A549 (cell line): ENCODE results near the gene TJP1. TPM values are rescaled to one million over a fixed set of nuclear protein-coding genes. Genes with fewer than 3 reads are reported as not detected.
A peak's percentile ranks its signal among the peaks of the same experiment; 100 is the strongest.

Source experiments
- ATAC-seq, 2 experiments: fragments of 200-7000 bp in 1 of 2; fragments of >200 bp in 1 of 2; cut with Nextera tagmentation in 1 of 2; cut with Tn5 transposase in 1 of 2; 3 replicates each; pipeline versions ENCODE4 v1.8.0 to v1.9.1; 2018 to 2020; ENCODE audit warnings: mild to moderate bottlenecking in 1 of 2, moderate library complexity in 1 of 2
- CTCF ChIA-PET: fragments of 300-600 bp; sonication (Branson Sonifier 250); formaldehyde crosslinking; extraction: SDS; loops from one replicate; lab custom pipeline; 2021; ENCODE audit warnings: antibody characterized with exemption, inconsistent platforms; lab: Yijun Ruan, JAX
- POLR2A ChIA-PET: fragments of 350-600 bp; formaldehyde crosslinking; extraction: SDS; loops from one replicate; lab custom pipeline; 2021; ENCODE audit warnings: antibody characterized with exemption, inconsistent platforms; lab: Yijun Ruan, JAX
- DNase-seq, 2 experiments: peaks; one replicate each; pipeline versions ENCODE4 v3.0.0 to v3.0.0-alpha.2; 2011 to 2016; ENCODE audit warnings: low read depth in 1 of 2, low spot score in 1 of 2
- FAIRE-seq: peaks from 2 replicates; lab custom pipeline; 2011; peaks lifted over from hg19 to GRCh38; lab: Jason Lieb, UNC
- H3K27ac ChIP-seq, 2 experiments: fragments of >200 bp; sonication (Bioruptor Twin); formaldehyde crosslinking; 3 replicates each; pipeline ENCODE4 v1.5.1; 2016 to 2017
- H3K4me1 ChIP-seq: fragments of >200 bp; sonication (Bioruptor Twin); formaldehyde crosslinking; 3 replicates; pipeline ENCODE4 v1.6.1; 2016
- H3K4me2 ChIP-seq: fragments of >200 bp; sonication (Bioruptor Twin); formaldehyde crosslinking; 3 replicates; pipeline ENCODE4 v1.6.1; 2016
- H3K4me3 ChIP-seq: fragments of >200 bp; sonication (Bioruptor Twin); formaldehyde crosslinking; 3 replicates; pipeline ENCODE4 v1.5.1; 2016
- H3K9me3 ChIP-seq: fragments of >200 bp; sonication (Bioruptor Twin); formaldehyde crosslinking; 3 replicates; pipeline ENCODE4 v1.6.1; 2016
- CEBPB ChIP-seq, 2 experiments: fragments of >200 bp in 1 of 2; sonication (Bioruptor Twin) in 1 of 2; formaldehyde crosslinking in 1 of 2; IDR thresholded peaks; 2 replicates each; pipeline ENCODE4 v1.6.1; 2012 to 2016
- CHD2 ChIP-seq: fragments of 150-350 bp; IDR thresholded peaks from 2 replicates; pipeline ENCODE4 v1.6.1; 2014; ENCODE audit warnings: low read length; ENCODE audit not compliant: partially characterized antibody
- CHD4 ChIP-seq: fragments of 200-600 bp; sonication (generic); IDR thresholded peaks from 2 replicates; pipeline ENCODE4 v1.6.1; 2016; ENCODE audit warnings: antibody characterized with exemption, mild to moderate bottlenecking, borderline replicate concordance
- CTCF ChIP-seq: fragments of >200 bp; sonication (Bioruptor Twin); formaldehyde crosslinking; IDR thresholded peaks from 3 replicates; pipeline ENCODE4 v1.5.1; 2016
- EHMT2 ChIP-seq: fragments of 200-600 bp; sonication (generic); IDR thresholded peaks from 2 replicates; pipeline ENCODE4 v1.6.1; 2016; ENCODE audit warnings: antibody characterized with exemption, low read depth, mild to moderate bottlenecking, moderate library complexity
- EP300 ChIP-seq, 2 experiments: fragments of >200 bp; sonication (Bioruptor Twin); formaldehyde crosslinking; IDR thresholded peaks; 2 replicates in 1 of 2; 3 replicates in 1 of 2; pipeline ENCODE4 v1.6.1; 2016 to 2017
- FOSB ChIP-seq: fragments of 250-450 bp; sonication (Bioruptor Pico); IDR thresholded peaks from 2 replicates; pipeline ENCODE4 v1.5.0; 2020; ENCODE audit warnings: mild to moderate bottlenecking, moderate library complexity
- FOSL2 ChIP-seq, 2 experiments: fragments of 450-650 bp in 1 of 2; fragments of >200 bp in 1 of 2; sonication (Bioruptor Twin) in 1 of 2; formaldehyde crosslinking; IDR thresholded peaks; 2 replicates each; pipeline versions ENCODE4 v1.5.0 to v1.6.1; 2016 to 2020; ENCODE audit warnings: mild to moderate bottlenecking in 1 of 2, moderate library complexity in 1 of 2
- HOXA7 ChIP-seq: fragments of 250-450 bp; sonication (Bioruptor Pico); IDR thresholded peaks from 2 replicates; pipeline ENCODE4 v1.5.0; 2020; ENCODE audit warnings: mild to moderate bottlenecking, moderate library complexity
- HOXB13 ChIP-seq: fragments of 250-450 bp; sonication (Bioruptor Pico); IDR thresholded peaks from 2 replicates; pipeline ENCODE4 v1.5.0; 2020; ENCODE audit warnings: low read depth, mild to moderate bottlenecking, moderate library complexity
- HOXB5 ChIP-seq: fragments of 250-450 bp; sonication (Bioruptor Pico); IDR thresholded peaks from 2 replicates; pipeline ENCODE4 v1.5.0; 2020; ENCODE audit warnings: mild to moderate bottlenecking, moderate library complexity
- JUN ChIP-seq, 2 experiments: fragments of >200 bp; sonication (Bioruptor Twin); formaldehyde crosslinking; IDR thresholded peaks; 2 replicates in 1 of 2; 3 replicates in 1 of 2; pipeline ENCODE4 v1.6.1; 2016 to 2017
- MAFK ChIP-seq: fragments of 450-650 bp; IDR thresholded peaks from 2 replicates; pipeline ENCODE4 v1.6.1; 2014; ENCODE audit not compliant: partially characterized antibody
- NPAS2 ChIP-seq: fragments of 250-450 bp; sonication (Bioruptor Pico); IDR thresholded peaks from 2 replicates; pipeline ENCODE4 v1.8.0; 2022; ENCODE audit warnings: mild to moderate bottlenecking, moderate library complexity, borderline replicate concordance
- PHF8 ChIP-seq: fragments of 200-600 bp; sonication (generic); IDR thresholded peaks from 2 replicates; pipeline ENCODE4 v1.6.1; 2016; ENCODE audit warnings: low read depth, mild to moderate bottlenecking, antibody characterized with exemption, moderate library complexity, borderline replicate concordance
- POLR2A ChIP-seq: IDR thresholded peaks from 2 replicates; pipeline ENCODE4 v1.6.1; 2012; ENCODE audit warnings: mild to moderate bottlenecking, low read length
- RAD21 ChIP-seq, 2 experiments: fragments of >200 bp in 1 of 2; sonication (Bioruptor Twin) in 1 of 2; formaldehyde crosslinking in 1 of 2; IDR thresholded peaks in 1 of 2; conservative IDR thresholded peaks in 1 of 2; 2 replicates in 1 of 2; 3 replicates in 1 of 2; pipeline ENCODE4 v1.6.1; 2012 to 2018; ENCODE audit warnings: inconsistent platforms in 1 of 2
- RFX5 ChIP-seq: fragments of 450-650 bp; IDR thresholded peaks from 2 replicates; pipeline ENCODE4 v1.7.1; 2014; ENCODE audit warnings: antibody characterized with exemption, mild to moderate bottlenecking, moderate library complexity
- SMC3 ChIP-seq: fragments of >200 bp; sonication (Bioruptor Twin); formaldehyde crosslinking; IDR thresholded peaks from 3 replicates; pipeline ENCODE4 v1.6.1; 2018; ENCODE audit warnings: inconsistent platforms
- TFCP2L1 ChIP-seq: fragments of 250-450 bp; sonication (Bioruptor Pico); IDR thresholded peaks from 2 replicates; pipeline ENCODE4 v1.5.0; 2021; ENCODE audit warnings: mild to moderate bottlenecking
- WGBS: methylation state at CpG from one replicate; pipeline ENCODE4 v1.1.6; 2017; ENCODE audit errors: missing lambda C conversion rate; 5-methylcytosine and 5-hydroxymethylcytosine counted together
- polyA plus RNA-seq, 4 experiments: library from polyadenylated mRNA; depleted of rRNA in 3 of 4; stranded (reverse); fragments of >200 nt; fragmentation: RNase III in 1 of 4; extraction: RNeasy Plus Mini Kit Qiagen cat#74134 plus additional on column Dnase treatment in 1 of 4; gene quantifications; 2 replicates in 3 of 4; 3 replicates in 1 of 4; pipeline ENCODE4 v1.2.3, GENCODE V29; 2011 to 2017
- TF ChIP-seq, protein P1 (sequence below): IDR thresholded peaks from 2 replicates; pipeline ENCODE4 v1.6.1; 2012
- TF ChIP-seq, protein P2 (sequence below): IDR thresholded peaks from 2 replicates; pipeline ENCODE4 v1.6.1; 2012; ENCODE audit warnings: low read depth, borderline replicate concordance
- TF ChIP-seq, protein P3 (sequence below): fragments of >200 bp; sonication (Bioruptor Twin); formaldehyde crosslinking; IDR thresholded peaks from 3 replicates; pipeline ENCODE4 v1.6.1; 2016
- TF ChIP-seq, protein P4 (sequence below): IDR thresholded peaks from 2 replicates; pipeline ENCODE4 v1.6.1; 2012

TJP1 gene
- polyA plus RNA-seq, 2 of the 4 experiments (the other 2 are of a cell fraction) = 55.0 to 179 TPM

DNA sequence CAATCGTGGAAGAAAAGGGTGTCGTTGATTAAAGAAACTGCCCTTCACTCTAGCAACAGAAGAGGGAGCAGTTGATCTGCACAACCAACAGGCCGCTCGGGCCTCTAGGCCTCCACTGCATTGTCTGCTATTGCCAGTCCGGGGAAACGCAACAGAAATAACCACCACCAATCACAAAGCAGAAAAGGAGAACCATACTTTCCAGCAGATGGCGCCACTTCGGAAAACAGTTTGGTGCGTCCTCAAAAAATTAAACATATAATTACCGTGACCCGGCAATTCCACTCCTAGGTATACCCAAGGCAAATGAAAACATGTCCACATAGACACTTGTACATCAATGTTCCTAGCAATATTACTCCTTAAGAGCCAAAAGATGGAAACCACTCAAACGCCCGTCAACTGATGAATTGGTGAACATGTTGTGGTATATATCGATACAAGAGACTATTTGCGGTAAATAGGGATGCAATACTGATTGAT lies 154.1 kb downstream of the TJP1 start:
- Histone ChIP-seq H3K4me1 (peaks cover 38% of the 10 kb centered on the region), H3K27ac (peak overlapping the region; percentile 91 to 93), H3K9me3 (no peaks in the 10 kb centered on the region), H3K4me3 (no peak overlapping the region)
- ATAC-seq (peak; percentile 61 to 74), DNase-seq (peak; percentile 86 to 97), FAIRE-seq (peak; percentile 98)
- ChIA-PET POLR2A (interaction anchor here (0.6 kb wide), 1 partner anchor 1235 kb away, joined by 5 read pairs; no protein-coding TSS in a partner anchor), CTCF (interaction anchor here (0.6 to 8.3 kb wide), 44 partner anchors 9 to 563 kb away, joined by 3 to 77 read pairs (median 4); partner anchors contain the start of gene TJP1)
- 30% methylated on average over 15 of the region's 15 CpGs for WGBS
- TF ChIP-seq RAD21 (conservative IDR thresholded peaks at IDR 0.05 in 1 of 2, IDR thresholded peaks at IDR 0.05 in 1 of 2) = peak; percentile 99
- TF ChIP-seq PHF8 = no peak
- peak; percentile 11 for TF ChIP-seq MAFK
- peak; percentile 80; the same call in 1 of the 2 replicates for TF ChIP-seq CHD4
- TF ChIP-seq EHMT2 = no peak
- peak; percentile 100 for TF ChIP-seq CTCF
- no peak for TF ChIP-seq NPAS2 (CRISPR knock-in tag)
- TF ChIP-seq, protein P1, sequence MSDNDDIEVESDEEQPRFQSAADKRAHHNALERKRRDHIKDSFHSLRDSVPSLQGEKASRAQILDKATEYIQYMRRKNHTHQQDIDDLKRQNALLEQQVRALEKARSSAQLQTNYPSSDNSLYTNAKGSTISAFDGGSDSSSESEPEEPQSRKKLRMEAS = peak; percentile 61
- TF ChIP-seq FOSL2 (IDR thresholded peaks at IDR 0.05) = no peak
- no peak for TF ChIP-seq FOSL2 (CRISPR knock-in tag; IDR thresholded peaks at IDR 0.05)
- peak in 1 of 2 experiments; percentile 34; a peak in 1 of 5 replicates for TF ChIP-seq JUN (IDR thresholded peaks at IDR 0.05)
- TF ChIP-seq HOXB13 (CRISPR knock-in tag) = no peak
- peak; percentile 99 for TF ChIP-seq SMC3
- peak in 1 of 2 experiments; percentile 13; a peak in 1 of 4 replicates for TF ChIP-seq CEBPB (IDR thresholded peaks at IDR 0.05)
- TF ChIP-seq, all 56 proteins: peak for 8
- no peak overlapping the region; the same call in 2 of the 3 replicates for H3K4me2 ChIP-seq

DNA sequence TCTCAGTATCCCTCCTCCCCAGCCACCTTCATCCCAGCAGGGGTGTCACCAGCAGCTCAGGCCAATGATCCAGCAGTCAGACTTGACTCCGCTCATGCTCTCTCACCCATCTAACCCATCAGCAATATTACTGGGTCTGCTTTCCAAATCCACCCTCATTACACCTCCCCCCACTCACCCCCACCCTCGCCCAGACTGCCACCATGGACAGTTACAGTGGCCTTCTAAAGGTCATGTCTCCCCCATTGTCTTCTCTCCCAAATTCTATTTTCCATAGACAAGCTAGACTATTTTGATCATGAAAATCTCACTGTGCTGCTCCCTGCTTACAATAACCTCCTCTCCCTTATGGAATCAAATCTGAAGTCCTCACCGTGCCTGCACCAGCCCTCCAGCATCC lies 156.0 kb downstream of the TJP1 start:
- H3K4me3 ChIP-seq = no peak overlapping the region
- ATAC-seq (no peak), FAIRE-seq (no peak), DNase-seq (no peak)
- TF ChIP-seq EP300 (IDR thresholded peaks at IDR 0.05) (no peak), CTCF (no peak), HOXB5 (CRISPR knock-in tag) (no peak), HOXA7 (CRISPR knock-in tag) (no peak)
- POLR2A ChIA-PET = interaction anchor here (0.6 kb wide), 1 partner anchor 548 kb away, joined by 3 read pairs; no protein-coding TSS in a partner anchor
- H3K4me1 ChIP-seq = peaks cover 23% of the 10 kb centered on the region
- H3K27ac ChIP-seq = peak overlapping the region in 1 of 2 experiments; percentile 14; a peak in 2 of 6 replicates
- CTCF ChIA-PET = interaction anchor here (0.6 to 8.3 kb wide), 16 partner anchors 9 to 409 kb away, joined by 3 to 77 read pairs (median 6); no protein-coding TSS in a partner anchor
- 79% methylated on average over 3 of the region's 3 CpGs for WGBS
- H3K9me3 ChIP-seq = no peaks in the 10 kb centered on the region
- no peak overlapping the region for H3K4me2 ChIP-seq

GRCh38 chr15:29665444-29666003 lies 156.7 kb downstream of the TJP1 start:
- H3K4me3 ChIP-seq = no peak overlapping the region
- DNase-seq = no peak
- no peak overlapping the region; a peak in 1 of 6 replicates for H3K27ac ChIP-seq
- H3K9me3 ChIP-seq = no peaks in the 10 kb centered on the region
- H3K4me1 ChIP-seq = peaks cover 20% of the 10 kb centered on the region
- 85% methylated on average over 13 of the region's 13 CpGs for WGBS
- CTCF ChIA-PET = interaction anchor here (0.9 to 7.8 kb wide), 10 partner anchors 9 to 410 kb away, joined by 3 to 77 read pairs (median 19); no protein-coding TSS in a partner anchor
- ATAC-seq = no peak
- POLR2A ChIA-PET = no interaction called here
- no peak overlapping the region for H3K4me2 ChIP-seq
- peak; percentile 77 for FAIRE-seq
- TF ChIP-seq, protein P2, sequence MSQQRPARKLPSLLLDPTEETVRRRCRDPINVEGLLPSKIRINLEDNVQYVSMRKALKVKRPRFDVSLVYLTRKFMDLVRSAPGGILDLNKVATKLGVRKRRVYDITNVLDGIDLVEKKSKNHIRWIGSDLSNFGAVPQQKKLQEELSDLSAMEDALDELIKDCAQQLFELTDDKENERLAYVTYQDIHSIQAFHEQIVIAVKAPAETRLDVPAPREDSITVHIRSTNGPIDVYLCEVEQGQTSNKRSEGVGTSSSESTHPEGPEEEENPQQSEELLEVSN = no peak
- TF ChIP-seq, protein P3, sequence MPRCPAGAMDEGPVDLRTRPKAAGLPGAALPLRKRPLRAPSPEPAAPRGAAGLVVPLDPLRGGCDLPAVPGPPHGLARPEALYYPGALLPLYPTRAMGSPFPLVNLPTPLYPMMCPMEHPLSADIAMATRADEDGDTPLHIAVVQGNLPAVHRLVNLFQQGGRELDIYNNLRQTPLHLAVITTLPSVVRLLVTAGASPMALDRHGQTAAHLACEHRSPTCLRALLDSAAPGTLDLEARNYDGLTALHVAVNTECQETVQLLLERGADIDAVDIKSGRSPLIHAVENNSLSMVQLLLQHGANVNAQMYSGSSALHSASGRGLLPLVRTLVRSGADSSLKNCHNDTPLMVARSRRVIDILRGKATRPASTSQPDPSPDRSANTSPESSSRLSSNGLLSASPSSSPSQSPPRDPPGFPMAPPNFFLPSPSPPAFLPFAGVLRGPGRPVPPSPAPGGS = no peak
- TF ChIP-seq PHF8 (no peak), RFX5 (no peak), CEBPB (IDR thresholded peaks at IDR 0.05) (no peak), TFCP2L1 (no peak), POLR2A (no peak), CHD2 (no peak), FOSB (CRISPR knock-in tag) (no peak)
- TF ChIP-seq, protein P4, sequence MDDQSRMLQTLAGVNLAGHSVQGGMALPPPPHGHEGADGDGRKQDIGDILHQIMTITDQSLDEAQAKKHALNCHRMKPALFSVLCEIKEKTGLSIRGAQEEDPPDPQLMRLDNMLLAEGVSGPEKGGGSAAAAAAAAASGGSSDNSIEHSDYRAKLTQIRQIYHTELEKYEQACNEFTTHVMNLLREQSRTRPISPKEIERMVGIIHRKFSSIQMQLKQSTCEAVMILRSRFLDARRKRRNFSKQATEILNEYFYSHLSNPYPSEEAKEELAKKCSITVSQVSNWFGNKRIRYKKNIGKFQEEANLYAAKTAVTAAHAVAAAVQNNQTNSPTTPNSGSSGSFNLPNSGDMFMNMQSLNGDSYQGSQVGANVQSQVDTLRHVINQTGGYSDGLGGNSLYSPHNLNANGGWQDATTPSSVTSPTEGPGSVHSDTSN = no peak
